NCI-H1048 (cell line): Measurements from ENCODE around the gene PARS2.

Experiments
- DNase-seq: peaks from one replicate; lab custom pipeline; 2025; lab: John Stamatoyannopoulos, UW

PARS2 gene

DNA sequence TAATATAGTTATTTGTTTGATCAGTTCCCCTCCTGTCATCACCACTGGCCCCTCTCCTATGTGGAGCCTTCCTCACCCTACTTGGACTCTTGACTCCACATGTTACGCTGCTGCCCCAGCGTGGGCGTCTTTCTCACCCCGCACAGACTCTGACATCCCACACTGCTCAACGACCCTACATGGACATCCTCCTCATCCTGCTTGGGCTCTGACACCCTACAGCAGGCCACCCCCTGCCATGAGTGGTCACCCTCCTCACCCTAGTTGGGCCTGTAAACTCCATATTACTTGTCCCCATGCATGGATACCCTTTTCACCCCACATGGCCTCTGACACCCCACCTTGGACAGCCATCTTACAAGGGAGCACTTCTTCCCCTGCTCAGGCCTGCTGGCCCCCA lies 27.6 kb downstream of the PARS2 start:
- no peak for DNase-seq

- DNase-seq, result no peak
Measured at GRCh38 chr1:54728027-54728426, 36.3 kb downstream of the PARS2 start.

DNA sequence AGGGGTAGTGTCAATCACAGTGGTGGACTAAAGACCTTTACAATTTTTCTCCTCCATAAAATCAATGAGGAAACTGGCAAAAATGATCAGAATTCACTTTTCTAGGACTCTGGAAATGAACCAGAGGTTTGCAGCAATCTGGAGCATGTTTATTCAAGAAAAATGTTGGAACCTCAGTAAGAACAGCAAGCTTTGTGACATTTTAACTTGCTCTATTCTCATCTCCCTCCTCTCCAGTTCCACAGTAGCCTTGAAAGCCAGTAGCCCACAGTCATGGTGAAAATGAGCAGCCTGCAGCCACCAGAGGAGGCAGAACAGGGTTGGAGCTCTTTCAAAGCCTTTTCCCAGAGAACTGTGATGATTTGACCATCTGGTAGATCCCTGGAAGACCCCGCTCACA lies 39.6 kb downstream of the PARS2 start:
- DNase-seq, result no peak

DNA sequence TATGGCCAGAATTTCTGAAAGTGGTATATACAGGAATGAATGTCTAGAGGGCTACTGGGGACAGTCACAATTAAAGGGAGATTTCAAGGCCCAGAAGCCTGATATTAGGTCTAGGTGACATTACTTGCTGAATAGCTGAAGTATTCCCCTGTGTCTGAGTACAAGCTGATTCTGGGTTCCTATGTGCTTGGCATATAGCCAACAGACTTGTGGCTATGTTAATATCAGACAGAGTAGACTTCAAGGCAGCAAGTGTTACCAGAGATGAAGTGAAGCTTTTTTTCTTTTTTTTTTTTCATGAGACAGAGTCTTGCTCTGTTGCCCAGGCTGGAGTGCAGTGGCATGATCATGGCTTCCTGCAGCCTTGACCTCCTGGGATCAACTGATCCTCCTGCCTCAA lies 40.3 kb downstream of the PARS2 start:
- no peak for DNase-seq

- DNase-seq, result no peak
Measured at GRCh38 chr1:54721719-54722118, 42.6 kb downstream of the PARS2 start.

DNA sequence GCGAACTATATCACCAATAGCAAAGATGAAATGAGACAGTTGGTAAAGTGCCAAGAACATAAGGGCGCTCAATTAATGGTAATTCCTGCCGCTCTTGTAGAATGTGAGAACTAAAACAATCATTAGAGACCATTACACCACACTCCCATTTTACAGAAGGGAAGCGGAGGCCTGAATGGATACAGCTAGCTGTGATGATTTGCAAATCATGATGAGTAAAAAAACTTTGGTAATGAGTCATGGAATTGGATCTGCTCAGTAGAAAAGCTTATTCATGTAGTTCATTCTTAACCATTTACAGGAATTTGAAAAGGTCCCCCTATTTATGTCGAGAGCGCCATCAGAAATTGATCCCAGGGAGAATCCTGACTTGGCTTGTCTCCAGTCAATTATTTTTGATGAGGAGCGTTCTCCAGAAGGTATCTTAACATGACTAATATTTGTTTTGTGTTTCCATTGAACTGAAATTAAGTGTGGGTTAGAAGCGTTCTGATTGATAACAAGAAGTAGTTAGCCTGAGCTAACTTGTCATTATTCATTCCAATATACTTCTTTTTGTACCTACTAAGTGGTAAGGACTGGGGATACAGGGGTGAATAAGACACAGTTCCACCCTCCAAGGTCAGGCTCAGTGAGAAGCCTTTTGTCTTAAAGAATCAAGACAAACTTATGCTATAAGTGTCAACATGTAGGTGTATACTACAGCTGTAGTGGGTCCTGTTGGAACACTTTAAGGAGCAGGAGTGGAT lies 47.9 kb downstream of the PARS2 start:
- no peak for DNase-seq

- peak; percentile 77 for DNase-seq
Measured at GRCh38 chr1:54715493-54716298, 48.6 kb downstream of the PARS2 start, which contains the start of gene TTC4. Gene TTC4, plus strand, starts transcription at chr1:54715861. Its CDS starts 48 bp downstream, at chr1:54715909.

GRCh38 chr1:54714881-54715492 lies 49.3 kb downstream of the PARS2 start:
- DNase-seq, result no peak

DNA sequence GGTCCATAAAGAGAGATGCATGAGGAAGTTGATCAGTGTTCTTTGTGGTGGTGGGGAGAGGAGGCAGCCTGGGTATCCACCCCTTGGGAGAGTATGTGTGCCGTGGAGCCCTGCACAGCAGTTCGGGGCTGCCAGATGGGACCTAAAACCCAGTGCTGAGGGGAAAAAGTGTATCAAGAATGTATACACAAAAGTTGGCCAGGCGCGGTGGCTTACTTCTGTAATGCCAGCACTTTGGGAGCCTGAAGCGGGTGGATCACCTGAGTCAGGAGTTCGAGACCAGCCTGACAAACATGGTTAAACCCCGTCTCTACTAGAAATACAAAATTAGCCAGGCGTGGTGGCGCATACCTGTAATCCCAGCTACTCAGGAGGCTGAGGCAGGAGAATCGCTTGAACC lies 52.8 kb downstream of the PARS2 start:
- no peak for DNase-seq

DNA sequence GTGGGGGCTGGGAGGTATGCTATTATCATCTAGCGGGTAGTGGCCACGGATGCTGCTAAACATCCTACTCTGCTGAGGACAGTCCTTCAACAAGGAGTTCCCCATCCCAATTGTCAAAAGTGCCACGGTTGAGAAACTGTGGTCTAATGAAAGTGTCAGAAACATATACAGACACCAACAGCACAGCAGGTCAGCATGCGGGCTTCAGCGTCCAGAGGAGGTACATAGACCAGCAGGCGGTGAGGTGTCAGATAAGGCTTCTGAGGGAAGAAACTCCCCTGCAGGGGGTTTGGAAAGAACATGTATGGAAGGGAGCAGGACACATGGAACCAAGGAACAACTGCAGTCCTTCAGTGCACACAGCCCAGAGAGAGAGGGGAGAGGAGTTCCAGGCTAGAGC lies 53.5 kb downstream of the PARS2 start:
- DNase-seq, result no peak

DNA sequence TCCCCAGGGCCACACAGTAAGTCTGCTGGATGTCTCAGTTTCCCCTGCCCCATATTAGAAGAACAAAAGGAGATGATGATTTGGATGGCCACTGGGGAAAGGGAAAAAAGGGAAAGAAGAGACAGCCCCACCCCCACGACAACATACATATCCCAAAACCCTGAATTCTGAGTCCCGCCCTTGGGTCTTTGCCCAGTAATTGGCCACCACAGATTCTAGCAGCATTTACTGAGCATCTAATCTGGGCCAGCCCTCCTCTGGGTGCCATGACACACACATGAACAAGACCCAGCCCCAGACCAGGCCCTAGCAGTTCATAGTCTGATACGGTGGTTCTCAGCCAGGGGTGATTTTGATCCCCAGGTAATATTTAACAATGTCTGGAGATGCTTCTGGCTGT lies 53.9 kb downstream of the PARS2 start:
- DNase-seq, result no peak

DNA sequence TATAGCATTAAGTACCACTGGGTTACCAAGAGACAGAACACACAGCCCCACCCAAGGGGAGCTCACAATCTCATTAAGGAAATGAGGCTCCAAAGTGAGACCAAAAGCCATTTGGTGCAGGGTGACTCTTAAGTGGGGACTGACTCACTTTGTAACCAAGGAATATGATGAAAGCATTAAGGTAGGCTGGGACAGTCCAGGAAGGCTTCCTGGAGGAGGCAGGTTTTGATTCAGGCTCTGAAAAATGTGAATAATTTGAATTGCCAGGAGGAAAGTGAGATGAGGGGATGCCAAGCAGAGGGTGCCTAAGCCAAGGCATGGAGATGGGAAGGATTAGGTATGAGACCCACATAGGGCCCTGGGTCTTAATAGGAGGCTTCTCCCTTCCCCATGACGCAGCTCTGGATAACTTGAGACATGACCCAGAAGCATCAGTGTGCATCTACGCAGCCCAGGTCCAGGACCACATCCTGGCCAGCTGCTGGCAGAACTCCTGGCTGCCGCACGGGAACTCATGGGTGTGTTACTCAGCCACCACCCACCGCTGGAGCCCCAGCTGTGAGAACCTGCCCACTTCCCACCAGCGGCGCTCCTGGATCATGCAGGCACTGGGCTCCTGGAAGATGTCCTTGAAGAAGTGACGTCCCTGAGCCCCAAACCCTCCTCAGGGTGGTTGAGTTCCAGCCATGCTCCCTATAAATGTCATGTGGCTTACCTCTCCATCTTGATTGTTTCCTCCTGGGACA lies 54.6 kb downstream of the PARS2 start:
- no peak for DNase-seq

- DNase-seq, result no peak
Measured at GRCh38 chr1:54708385-54708784, 55.9 kb downstream of the PARS2 start.
